DOHH2 (cell line): ENCODE measurements around the gene CNPY1.

Source experiments
- H3F3A ChIP-seq: fragments of 200-600 bp; sonication (generic), shearing (Covaris generic); 2 replicates; pipeline ENCODE4 v1.6.0; 2016; ENCODE audit warnings: antibody characterized with exemption, mild to moderate bottlenecking; ENCODE audit not compliant: control insufficient read depth, insufficient read depth
- H3K27ac ChIP-seq: fragments of 200-600 bp; sonication (generic); 2 replicates; pipeline ENCODE4 v1.5.1; 2014; ENCODE audit warnings: low read depth, mild to moderate bottlenecking, low read length, moderate library complexity
- H3K27me3 ChIP-seq: fragments of 200-600 bp; sonication (generic); 2 replicates; pipeline ENCODE4 v1.6.1; 2014; ENCODE audit warnings: mild to moderate bottlenecking, low read length, mixed read lengths; ENCODE audit not compliant: control insufficient read depth
- H3K36me3 ChIP-seq: fragments of 200-600 bp; sonication (generic); 2 replicates; pipeline ENCODE4 v1.6.1; 2014; ENCODE audit warnings: mild to moderate bottlenecking, low read length, moderate library complexity, mixed read lengths; ENCODE audit not compliant: control insufficient read depth
- H3K4me1 ChIP-seq: fragments of 200-600 bp; sonication (generic); 2 replicates; pipeline ENCODE4 v1.6.1; 2014; ENCODE audit warnings: mild to moderate bottlenecking, low read length, mixed read lengths; ENCODE audit not compliant: control insufficient read depth
- H3K4me2 ChIP-seq: fragments of 200-600 bp; sonication (generic); 2 replicates; pipeline ENCODE4 v1.6.0; 2014; ENCODE audit warnings: mild to moderate bottlenecking, low read length, moderate library complexity
- H3K4me3 ChIP-seq: fragments of 200-600 bp; sonication (generic); 2 replicates; pipeline ENCODE4 v1.5.1; 2014; ENCODE audit warnings: mild to moderate bottlenecking, low read length, mixed read lengths
- H3K79me2 ChIP-seq: fragments of 200-600 bp; sonication (generic); 2 replicates; pipeline ENCODE4 v1.6.1; 2014; ENCODE audit warnings: mild to moderate bottlenecking, low read length, mixed read lengths; ENCODE audit not compliant: control insufficient read depth
- H3K9me2 ChIP-seq: fragments of 200-600 bp; sonication (generic); replicated peaks from 2 replicates; pipeline ENCODE4 v1.6.1; 2014; ENCODE audit warnings: mild to moderate bottlenecking, low read length, mixed read lengths; ENCODE audit not compliant: control insufficient read depth
- H3K9me3 ChIP-seq: fragments of 200-600 bp; sonication (generic); 2 replicates; pipeline ENCODE4 v1.6.1; 2014; ENCODE audit warnings: antibody characterized with exemption, low read length, mixed read lengths; ENCODE audit not compliant: control insufficient read depth, insufficient read depth
- H4K20me1 ChIP-seq: fragments of 200-600 bp; sonication (generic); 2 replicates; pipeline ENCODE4 v1.6.0; 2014; ENCODE audit warnings: low read depth, mild to moderate bottlenecking, antibody characterized with exemption, low read length, moderate library complexity; ENCODE audit not compliant: control insufficient read depth, insufficient read depth
- EZH2phosphoT487 ChIP-seq: fragments of 200-600 bp; sonication (generic); IDR thresholded peaks from 2 replicates; pipeline ENCODE4 v1.6.1; 2017; ENCODE audit warnings: borderline replicate concordance, mild to moderate bottlenecking, antibody characterized with exemption, low read length, moderate library complexity, mixed read lengths
- TF ChIP-seq, protein P1 (sequence below): fragments of 200-600 bp; sonication (generic); IDR thresholded peaks from one replicate; pipeline ENCODE4 v1.5.1; 2014; ENCODE audit warnings: antibody characterized with exemption, mild to moderate bottlenecking, low read depth, low read length; ENCODE audit not compliant: poor library complexity, severe bottlenecking

Gene CNPY1

DNA sequence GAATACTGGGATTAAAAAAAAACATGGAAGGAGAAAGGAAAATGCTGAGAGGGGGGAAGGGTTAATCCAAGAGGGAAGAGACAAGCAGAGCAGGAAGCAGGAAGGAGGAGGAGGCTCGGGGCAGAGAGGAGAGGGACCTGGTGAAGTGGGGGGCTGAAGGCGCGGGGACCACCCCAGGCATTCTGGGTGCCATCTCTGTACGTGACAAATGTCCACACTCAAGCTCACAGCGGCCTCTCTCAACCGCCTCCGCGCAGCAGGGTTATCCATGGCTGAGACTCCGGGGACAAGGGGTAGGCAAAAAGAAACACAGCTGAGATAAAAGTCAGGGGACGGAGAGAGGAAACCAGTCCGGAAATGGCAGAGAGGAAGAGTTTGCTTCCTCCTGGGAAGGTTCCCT, 54.5 kb downstream of the CNPY1 start:
- no peaks in the 10 kb centered on the region for H3K79me2 ChIP-seq
- H3K36me3 ChIP-seq, result no peaks in the 10 kb centered on the region
- H3K4me3 ChIP-seq, result no peak overlapping the region; the same call in 1 of the 2 replicates
- H4K20me1 ChIP-seq, result no peaks in the 10 kb centered on the region
- H3K9me2 ChIP-seq, result no peaks in the 10 kb centered on the region
- peaks cover 32% of the 10 kb centered on the region for H3K4me1 ChIP-seq
- no peaks in the 10 kb centered on the region for H3K27me3 ChIP-seq
- no peaks in the 10 kb centered on the region for H3F3A ChIP-seq
- TF ChIP-seq, protein P1, sequence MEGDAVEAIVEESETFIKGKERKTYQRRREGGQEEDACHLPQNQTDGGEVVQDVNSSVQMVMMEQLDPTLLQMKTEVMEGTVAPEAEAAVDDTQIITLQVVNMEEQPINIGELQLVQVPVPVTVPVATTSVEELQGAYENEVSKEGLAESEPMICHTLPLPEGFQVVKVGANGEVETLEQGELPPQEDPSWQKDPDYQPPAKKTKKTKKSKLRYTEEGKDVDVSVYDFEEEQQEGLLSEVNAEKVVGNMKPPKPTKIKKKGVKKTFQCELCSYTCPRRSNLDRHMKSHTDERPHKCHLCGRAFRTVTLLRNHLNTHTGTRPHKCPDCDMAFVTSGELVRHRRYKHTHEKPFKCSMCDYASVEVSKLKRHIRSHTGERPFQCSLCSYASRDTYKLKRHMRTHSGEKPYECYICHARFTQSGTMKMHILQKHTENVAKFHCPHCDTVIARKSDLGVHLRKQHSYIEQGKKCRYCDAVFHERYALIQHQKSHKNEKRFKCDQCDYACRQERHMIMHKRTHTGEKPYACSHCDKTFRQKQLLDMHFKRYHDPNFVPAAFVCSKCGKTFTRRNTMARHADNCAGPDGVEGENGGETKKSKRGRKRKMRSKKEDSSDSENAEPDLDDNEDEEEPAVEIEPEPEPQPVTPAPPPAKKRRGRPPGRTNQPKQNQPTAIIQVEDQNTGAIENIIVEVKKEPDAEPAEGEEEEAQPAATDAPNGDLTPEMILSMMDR, result no peak
- TF ChIP-seq EZH2phosphoT487, result no peak
- no peak overlapping the region for H3K27ac ChIP-seq
- no peaks in the 10 kb centered on the region for H3K9me3 ChIP-seq
- H3K4me2 ChIP-seq, result no peak overlapping the region; the same call in 1 of the 2 replicates

DNA sequence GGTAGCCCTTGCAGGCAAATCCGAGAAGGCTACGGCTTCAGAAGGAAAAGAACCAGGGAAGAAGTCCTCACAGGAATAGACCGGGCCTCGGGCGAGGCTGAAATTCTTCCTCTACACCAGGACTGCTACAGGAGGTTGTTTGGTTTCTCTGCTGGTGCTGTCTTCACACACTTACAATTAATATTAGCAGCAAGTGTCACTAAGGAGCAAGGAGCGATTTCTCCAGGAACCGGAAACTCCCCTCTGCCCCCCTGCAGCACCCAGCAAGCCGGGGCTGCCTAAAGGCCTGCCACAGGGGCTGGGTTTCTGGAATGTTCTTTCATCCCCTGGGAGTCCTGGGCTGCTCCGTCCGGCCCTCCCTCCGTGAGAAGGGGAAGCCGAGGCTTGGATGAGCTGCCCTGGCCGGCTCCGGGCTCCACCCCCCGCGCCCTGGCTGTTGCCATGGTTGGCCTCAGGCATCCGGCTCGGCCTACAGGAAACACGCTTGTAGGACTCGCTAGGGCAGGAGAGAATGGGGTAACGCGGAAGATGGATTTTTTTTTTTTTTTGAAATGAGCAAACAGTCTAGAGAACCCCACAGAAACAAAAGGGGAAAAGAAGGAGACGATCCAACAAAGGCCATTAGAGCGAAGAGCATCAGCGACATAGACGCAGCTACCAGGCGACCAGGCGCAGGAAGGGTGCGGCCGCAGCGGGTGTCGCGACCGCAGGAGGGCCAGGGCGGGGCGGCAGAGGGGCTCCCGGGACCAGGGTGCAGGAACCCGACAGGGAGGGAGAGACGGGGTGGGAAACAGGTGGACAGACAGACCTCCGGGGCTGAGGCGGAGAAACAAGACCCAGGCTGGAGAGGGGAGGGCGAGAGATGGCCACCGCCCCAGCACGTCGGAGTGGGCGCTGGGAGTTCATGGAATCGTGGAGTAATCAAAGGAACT, 55.4 kb downstream of the CNPY1 start:
- H3K27me3 ChIP-seq, result no peaks in the 10 kb centered on the region
- no peak for TF ChIP-seq EZH2phosphoT487
- TF ChIP-seq, protein P1, result no peak
- H3F3A ChIP-seq, result no peaks in the 10 kb centered on the region
- no peaks in the 10 kb centered on the region for H3K36me3 ChIP-seq
- peak overlapping the region; percentile 72 for H3K4me3 ChIP-seq
- no peaks in the 10 kb centered on the region for H4K20me1 ChIP-seq
- H3K79me2 ChIP-seq, result no peaks in the 10 kb centered on the region
- H3K4me2 ChIP-seq, result peak overlapping the region; percentile 88
- no peaks in the 10 kb centered on the region for H3K9me2 ChIP-seq
- H3K27ac ChIP-seq, result peak overlapping the region; percentile 33
- H3K9me3 ChIP-seq, result no peaks in the 10 kb centered on the region
- H3K4me1 ChIP-seq, result peaks cover 32% of the 10 kb centered on the region

DNA sequence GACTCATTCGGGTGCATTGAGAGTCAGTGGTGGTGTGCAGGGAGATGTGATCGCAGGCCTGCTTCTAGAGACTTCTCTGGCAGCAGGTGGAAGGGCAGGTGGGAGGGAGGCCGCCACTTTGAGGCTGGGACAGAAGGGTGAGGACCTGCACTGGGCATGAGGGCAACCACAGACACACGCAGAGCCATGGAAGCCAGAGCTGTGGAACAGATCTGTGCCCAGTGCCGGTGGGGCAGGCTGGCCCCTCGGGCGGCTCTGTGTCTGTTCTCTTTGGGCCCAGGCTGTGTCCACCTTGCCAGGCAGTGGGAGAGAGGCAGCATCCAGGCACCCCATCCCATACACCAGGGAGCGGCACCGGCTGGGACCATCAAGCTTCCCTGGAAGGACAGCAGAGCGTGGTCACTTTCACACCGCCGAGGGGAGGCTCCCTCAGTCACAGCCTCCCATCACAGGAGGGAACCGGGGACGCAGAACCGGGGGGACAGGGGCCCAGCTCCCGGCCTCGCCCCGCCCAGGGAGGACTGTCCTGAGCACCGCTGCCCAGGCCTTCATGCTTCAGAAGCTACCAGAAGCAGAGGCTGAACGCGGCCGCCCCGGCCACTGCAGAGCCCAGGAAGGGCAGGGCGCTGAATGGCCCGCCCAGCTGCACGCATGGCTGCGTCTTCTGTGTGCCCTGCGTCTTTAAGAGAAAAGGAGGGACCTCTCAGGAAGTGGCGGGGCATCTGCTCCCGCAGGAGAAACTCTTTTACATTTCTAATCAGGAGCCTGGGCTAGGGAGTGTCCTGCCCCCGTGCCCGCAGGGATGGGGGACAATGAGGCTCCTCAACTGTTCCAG, 56.3 kb downstream of the CNPY1 start:
- H3K9me2 ChIP-seq, result no peaks in the 10 kb centered on the region
- TF ChIP-seq, protein P1, result no peak
- no peak for TF ChIP-seq EZH2phosphoT487
- no peaks in the 10 kb centered on the region for H3F3A ChIP-seq
- no peaks in the 10 kb centered on the region for H3K36me3 ChIP-seq
- peak overlapping the region; percentile 33 for H3K27ac ChIP-seq
- H3K4me3 ChIP-seq, result peak overlapping the region; percentile 72
- no peaks in the 10 kb centered on the region for H3K9me3 ChIP-seq
- no peaks in the 10 kb centered on the region for H3K27me3 ChIP-seq
- H3K4me2 ChIP-seq, result peak overlapping the region; percentile 88
- no peaks in the 10 kb centered on the region for H4K20me1 ChIP-seq
- peaks cover 32% of the 10 kb centered on the region for H3K4me1 ChIP-seq
- H3K79me2 ChIP-seq, result no peaks in the 10 kb centered on the region
